Suprapubic skin (tissue), 4 donors: ENCODE results near the gene SHISA4.

ENCODE experiments used
- EP300 ChIP-seq: sonication (generic); formaldehyde crosslinking; IDR thresholded peaks from one replicate; pipeline ENCODE4 v1.6.1; 2017; ENCODE audit warnings: antibody characterized with exemption
- POLR2A ChIP-seq, 2 donors: fragments of 450-650 bp; IDR thresholded peaks; one replicate each; pipeline ENCODE4 v1.6.1; 2017; ENCODE audit warnings: antibody characterized with exemption in 2 of 2, mild to moderate bottlenecking in 2 of 2, moderate library complexity in 2 of 2
- POLR2AphosphoS5 ChIP-seq, 3 donors: sonication (generic); formaldehyde crosslinking; IDR thresholded peaks; one replicate each; pipeline ENCODE4 v1.6.1; 2017; ENCODE audit warnings: antibody characterized with exemption in 3 of 3
- TF ChIP-seq, protein P1 (sequence below), 2 donors: fragments of 200-600 bp in 1 of 2; fragments of 450-650 bp in 1 of 2; sonication (generic) in 1 of 2; IDR thresholded peaks; one replicate each; pipeline ENCODE4 v1.5.1; 2016 to 2019; ENCODE audit warnings: antibody characterized with exemption in 2 of 2, mild to moderate bottlenecking in 1 of 2, moderate library complexity in 1 of 2

DNA sequence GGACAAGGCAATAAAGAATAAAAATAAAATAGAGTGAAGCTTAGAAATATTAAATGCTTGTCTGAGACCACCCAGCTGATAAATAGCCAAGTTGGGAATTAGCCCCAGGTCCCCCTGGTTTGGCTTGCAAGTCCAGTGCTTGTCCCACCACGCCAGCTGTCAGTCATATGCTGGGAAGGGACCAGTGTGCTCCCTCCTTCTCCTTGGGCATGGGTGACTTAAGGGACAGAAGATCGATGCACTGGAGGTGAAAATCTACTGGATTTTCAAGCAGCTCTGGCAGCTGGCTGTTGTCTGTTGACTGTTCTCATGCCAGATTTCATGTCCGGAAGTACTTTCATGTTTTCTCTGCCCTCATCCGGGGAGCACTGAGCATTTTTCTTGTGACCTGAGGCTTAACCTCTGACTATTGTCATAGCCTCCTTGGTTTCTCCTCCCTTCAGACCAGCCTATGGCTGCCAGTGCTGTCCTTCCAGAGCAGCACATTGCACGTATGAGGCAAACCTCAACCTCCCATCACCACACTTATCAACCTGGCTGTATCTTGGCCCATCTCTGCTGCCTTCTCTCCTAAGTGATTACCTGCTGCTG is 45.2 kb downstream of the SHISA4 start:
- TF ChIP-seq POLR2AphosphoS5 (IDR thresholded peaks at IDR 0.05) = no peak
- TF ChIP-seq, protein P1, sequence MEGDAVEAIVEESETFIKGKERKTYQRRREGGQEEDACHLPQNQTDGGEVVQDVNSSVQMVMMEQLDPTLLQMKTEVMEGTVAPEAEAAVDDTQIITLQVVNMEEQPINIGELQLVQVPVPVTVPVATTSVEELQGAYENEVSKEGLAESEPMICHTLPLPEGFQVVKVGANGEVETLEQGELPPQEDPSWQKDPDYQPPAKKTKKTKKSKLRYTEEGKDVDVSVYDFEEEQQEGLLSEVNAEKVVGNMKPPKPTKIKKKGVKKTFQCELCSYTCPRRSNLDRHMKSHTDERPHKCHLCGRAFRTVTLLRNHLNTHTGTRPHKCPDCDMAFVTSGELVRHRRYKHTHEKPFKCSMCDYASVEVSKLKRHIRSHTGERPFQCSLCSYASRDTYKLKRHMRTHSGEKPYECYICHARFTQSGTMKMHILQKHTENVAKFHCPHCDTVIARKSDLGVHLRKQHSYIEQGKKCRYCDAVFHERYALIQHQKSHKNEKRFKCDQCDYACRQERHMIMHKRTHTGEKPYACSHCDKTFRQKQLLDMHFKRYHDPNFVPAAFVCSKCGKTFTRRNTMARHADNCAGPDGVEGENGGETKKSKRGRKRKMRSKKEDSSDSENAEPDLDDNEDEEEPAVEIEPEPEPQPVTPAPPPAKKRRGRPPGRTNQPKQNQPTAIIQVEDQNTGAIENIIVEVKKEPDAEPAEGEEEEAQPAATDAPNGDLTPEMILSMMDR (IDR thresholded peaks at IDR 0.05) = no peak
- no peak for TF ChIP-seq POLR2A (IDR thresholded peaks at IDR 0.05)
- no peak for TF ChIP-seq EP300
